H1 (cell line): ENCODE data around the gene NLGN4Y. TPM values are rescaled to one million over a fixed set of nuclear protein-coding genes. Genes with fewer than 3 reads are reported as not detected.

Experiments used
- CREB1 ChIP-seq: IDR thresholded peaks from 2 replicates; pipeline ENCODE4 v1.6.1; 2012; ENCODE audit warnings: inconsistent platforms
- KDM1A ChIP-seq: fragments of 200-600, 300-600 bp; sonication (generic); IDR thresholded peaks from 2 replicates; pipeline ENCODE4 v1.7.1; 2016; ENCODE audit warnings: mild to moderate bottlenecking, low read length, borderline replicate concordance
- polyA plus RNA-seq, 7 experiments: library from polyadenylated mRNA; depleted of rRNA in 3 of 7; stranded (reverse) in 5 of 7; unstranded in 2 of 7; fragments of >200 nt in 5 of 7; fragments of 200-250 nt in 2 of 7; gene quantifications; 1 replicate in 5 of 7; 2 replicates in 1 of 7; 4 replicates in 1 of 7; pipeline versions ENCODE4 v1.2.1 to v1.2.3, GENCODE V29; 2011 to 2013; ENCODE audit warnings: missing spikeins in 2 of 7, mixed read lengths in 2 of 7
- total RNA-seq: library from RNA; stranded (reverse); fragmentation: NEBNext Ultra II Directional; extraction: Animal tissue kit (Norgen Biotek cat#: 25700); gene quantifications from 2 replicates; pipeline ENCODE4 v1.2.1, GENCODE V29; 2021
- TF ChIP-seq, protein P1 (sequence below), 3 experiments: IDR thresholded peaks; 1 replicate in 2 of 3; 2 replicates in 1 of 3; pipeline versions ENCODE4 v1.5.1 to v1.6.1; 2011; ENCODE audit warnings: low read length in 3 of 3, mild to moderate bottlenecking in 3 of 3, inconsistent platforms in 2 of 3, low read depth in 1 of 3, moderate library complexity in 1 of 3; ENCODE audit not compliant: insufficient read depth in 1 of 3; ENCODE audit errors: control extremely low read depth in 1 of 3

The NLGN4Y gene
- total and polyA plus RNA-seq, 2 of the 8 experiments (the other 6 are each of a cell fraction or from before 2014, with no cell fraction given): 35.7 to 51.3 TPM

DNA sequence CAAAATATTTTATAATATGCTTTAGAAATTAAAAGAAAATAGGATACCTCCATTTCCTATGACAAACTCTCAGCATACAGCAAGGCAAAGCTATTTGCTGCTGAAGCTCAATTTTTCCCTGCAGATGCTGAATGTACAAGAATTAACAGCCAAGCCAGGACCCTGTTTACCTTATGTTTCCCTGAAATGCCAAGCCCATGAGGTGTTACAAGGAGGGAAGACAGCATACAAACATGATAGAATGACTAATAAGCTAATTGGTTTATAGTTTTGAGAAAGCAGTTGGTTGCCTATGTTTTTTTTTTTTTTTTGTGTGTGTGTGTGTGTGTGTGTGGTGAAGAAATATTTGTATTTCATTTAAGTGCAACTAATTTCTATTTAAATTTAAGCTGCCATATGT lies 113.2 kb downstream of the NLGN4Y start (continued):
- TF ChIP-seq, protein P1, sequence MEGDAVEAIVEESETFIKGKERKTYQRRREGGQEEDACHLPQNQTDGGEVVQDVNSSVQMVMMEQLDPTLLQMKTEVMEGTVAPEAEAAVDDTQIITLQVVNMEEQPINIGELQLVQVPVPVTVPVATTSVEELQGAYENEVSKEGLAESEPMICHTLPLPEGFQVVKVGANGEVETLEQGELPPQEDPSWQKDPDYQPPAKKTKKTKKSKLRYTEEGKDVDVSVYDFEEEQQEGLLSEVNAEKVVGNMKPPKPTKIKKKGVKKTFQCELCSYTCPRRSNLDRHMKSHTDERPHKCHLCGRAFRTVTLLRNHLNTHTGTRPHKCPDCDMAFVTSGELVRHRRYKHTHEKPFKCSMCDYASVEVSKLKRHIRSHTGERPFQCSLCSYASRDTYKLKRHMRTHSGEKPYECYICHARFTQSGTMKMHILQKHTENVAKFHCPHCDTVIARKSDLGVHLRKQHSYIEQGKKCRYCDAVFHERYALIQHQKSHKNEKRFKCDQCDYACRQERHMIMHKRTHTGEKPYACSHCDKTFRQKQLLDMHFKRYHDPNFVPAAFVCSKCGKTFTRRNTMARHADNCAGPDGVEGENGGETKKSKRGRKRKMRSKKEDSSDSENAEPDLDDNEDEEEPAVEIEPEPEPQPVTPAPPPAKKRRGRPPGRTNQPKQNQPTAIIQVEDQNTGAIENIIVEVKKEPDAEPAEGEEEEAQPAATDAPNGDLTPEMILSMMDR (IDR thresholded peaks at IDR 0.05; ENCODE audit: control extremely low read depth in 1 of 3, insufficient read depth in 1 of 3, low read depth in 1 of 3, low read length in 3 of 3): no peak
- no peak for TF ChIP-seq CREB1
- no peak for TF ChIP-seq KDM1A
- TF ChIP-seq, all 59 proteins: peak for 0
